ENCODE data around the gene TRIM71. TPM values are rescaled to one million over a fixed set of nuclear protein-coding genes. Genes with fewer than 3 reads are reported as not detected.

Gene TRIM71
- total RNA-seq, 4 donors from 2014 or later: not detected

GRCh38 chr3:32837789-32838188, 20.0 kb downstream of the TRIM71 start:
- Histone ChIP-seq H3K27me3 (no peaks in the 10 kb centered on the region), H3K4me3 (no peak overlapping the region), H3K36me3 (no peaks in the 10 kb centered on the region), H3K27ac (no peak overlapping the region), H3K4me1 (no peaks in the 10 kb centered on the region), H3K9me3 (no peaks in the 10 kb centered on the region)
- no peak for DNase-seq
- no peak for TF ChIP-seq CTCF (IDR thresholded peaks at IDR 0.05)
- TF ChIP-seq POLR2A (IDR thresholded peaks at IDR 0.05): no peak

- TF ChIP-seq CTCF (IDR thresholded peaks at IDR 0.05) (no peak), POLR2A (IDR thresholded peaks at IDR 0.05) (no peak)
- Histone ChIP-seq H3K9me3 (no peaks in the 10 kb centered on the region), H3K36me3 (no peaks in the 10 kb centered on the region), H3K4me1 (no peaks in the 10 kb centered on the region), H3K4me3 (no peak overlapping the region), H3K27ac (no peak overlapping the region), H3K27me3 (no peaks in the 10 kb centered on the region)
- no peak for DNase-seq
These were observed 21.9 kb downstream of the TRIM71 start for GRCh38 chr3:32839714-32840085.

- DNase-seq: no peak
- H3K4me3 ChIP-seq: no peak overlapping the region
- no peaks in the 10 kb centered on the region for H3K4me1 ChIP-seq
- no peaks in the 10 kb centered on the region for H3K9me3 ChIP-seq
- TF ChIP-seq POLR2A (IDR thresholded peaks at IDR 0.05) (no peak), CTCF (IDR thresholded peaks at IDR 0.05) (no peak)
- H3K27ac ChIP-seq: no peak overlapping the region
- no peaks in the 10 kb centered on the region for H3K36me3 ChIP-seq
- H3K27me3 ChIP-seq: no peaks in the 10 kb centered on the region
These were observed 22.5 kb downstream of the TRIM71 start for GRCh38 chr3:32840086-32840841.

- H3K27ac ChIP-seq: no peak overlapping the region
- TF ChIP-seq POLR2A (IDR thresholded peaks at IDR 0.05): no peak
- no peak for TF ChIP-seq CTCF (IDR thresholded peaks at IDR 0.05)
- H3K36me3 ChIP-seq: no peaks in the 10 kb centered on the region
- H3K9me3 ChIP-seq: no peaks in the 10 kb centered on the region
- H3K4me1 ChIP-seq: no peaks in the 10 kb centered on the region
- H3K27me3 ChIP-seq: no peaks in the 10 kb centered on the region
- DNase-seq: no peak
- H3K4me3 ChIP-seq: no peak overlapping the region
These were observed 23.5 kb downstream of the TRIM71 start for GRCh38 chr3:32841341-32841740.

GRCh38 chr3:32841867-32842470, 24.2 kb downstream of the TRIM71 start:
- no peak for DNase-seq
- no peaks in the 10 kb centered on the region for H3K27me3 ChIP-seq
- H3K27ac ChIP-seq: no peak overlapping the region
- no peaks in the 10 kb centered on the region for H3K4me1 ChIP-seq
- no peaks in the 10 kb centered on the region for H3K36me3 ChIP-seq
- TF ChIP-seq POLR2A (IDR thresholded peaks at IDR 0.05): no peak
- TF ChIP-seq CTCF (IDR thresholded peaks at IDR 0.05): no peak
- H3K9me3 ChIP-seq: no peaks in the 10 kb centered on the region
- no peak overlapping the region for H3K4me3 ChIP-seq

Data from Peyer's patch (tissue), 4 donors.